ENCODE results near the gene DNAJC16.

DNA sequence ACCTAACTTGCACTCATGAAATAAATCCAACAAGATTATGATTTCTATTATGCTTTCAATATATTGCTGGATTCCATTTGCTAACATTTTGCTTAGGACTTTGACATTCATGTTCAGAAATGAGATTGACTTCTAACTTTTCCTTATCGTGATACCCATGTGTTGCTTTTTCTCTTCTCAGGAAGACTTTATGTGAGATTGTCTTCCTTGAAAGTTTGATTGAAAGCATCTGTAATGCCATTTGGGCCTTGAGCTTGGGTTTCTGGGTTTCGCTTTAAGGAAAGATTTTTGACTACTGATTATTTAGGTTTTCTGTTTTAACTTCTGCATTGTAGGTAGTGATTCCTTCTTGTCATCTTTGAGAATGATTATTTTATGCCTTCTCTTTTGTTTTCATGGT lies 30.4 kb downstream of the DNAJC16 start:
- TF ChIP-seq, protein P1, sequence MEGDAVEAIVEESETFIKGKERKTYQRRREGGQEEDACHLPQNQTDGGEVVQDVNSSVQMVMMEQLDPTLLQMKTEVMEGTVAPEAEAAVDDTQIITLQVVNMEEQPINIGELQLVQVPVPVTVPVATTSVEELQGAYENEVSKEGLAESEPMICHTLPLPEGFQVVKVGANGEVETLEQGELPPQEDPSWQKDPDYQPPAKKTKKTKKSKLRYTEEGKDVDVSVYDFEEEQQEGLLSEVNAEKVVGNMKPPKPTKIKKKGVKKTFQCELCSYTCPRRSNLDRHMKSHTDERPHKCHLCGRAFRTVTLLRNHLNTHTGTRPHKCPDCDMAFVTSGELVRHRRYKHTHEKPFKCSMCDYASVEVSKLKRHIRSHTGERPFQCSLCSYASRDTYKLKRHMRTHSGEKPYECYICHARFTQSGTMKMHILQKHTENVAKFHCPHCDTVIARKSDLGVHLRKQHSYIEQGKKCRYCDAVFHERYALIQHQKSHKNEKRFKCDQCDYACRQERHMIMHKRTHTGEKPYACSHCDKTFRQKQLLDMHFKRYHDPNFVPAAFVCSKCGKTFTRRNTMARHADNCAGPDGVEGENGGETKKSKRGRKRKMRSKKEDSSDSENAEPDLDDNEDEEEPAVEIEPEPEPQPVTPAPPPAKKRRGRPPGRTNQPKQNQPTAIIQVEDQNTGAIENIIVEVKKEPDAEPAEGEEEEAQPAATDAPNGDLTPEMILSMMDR (tag by site-specific recombination; IDR thresholded peaks at IDR 0.05): no peak
- no peak for TF ChIP-seq OVOL3 (tag by site-specific recombination; IDR thresholded peaks at IDR 0.05)
- no peak for TF ChIP-seq MYNN (tag by site-specific recombination; IDR thresholded peaks at IDR 0.05; ENCODE audit: borderline replicate concordance)
- no peak for TF ChIP-seq IKZF3 (tag by site-specific recombination; IDR thresholded peaks at IDR 0.05)
- TF ChIP-seq ZNF561 (tag by site-specific recombination; IDR thresholded peaks at IDR 0.05; ENCODE audit: borderline replicate concordance): no peak
- no peak for TF ChIP-seq ZNF768 (tag by site-specific recombination; IDR thresholded peaks at IDR 0.05)
- no peak for TF ChIP-seq SETDB1 (IDR thresholded peaks at IDR 0.05; ENCODE audit: insufficient read length, low read length)
- no peak for TF ChIP-seq ZNF776 (tag by site-specific recombination; IDR thresholded peaks at IDR 0.05; ENCODE audit: borderline replicate concordance)
- TF ChIP-seq, protein P2, sequence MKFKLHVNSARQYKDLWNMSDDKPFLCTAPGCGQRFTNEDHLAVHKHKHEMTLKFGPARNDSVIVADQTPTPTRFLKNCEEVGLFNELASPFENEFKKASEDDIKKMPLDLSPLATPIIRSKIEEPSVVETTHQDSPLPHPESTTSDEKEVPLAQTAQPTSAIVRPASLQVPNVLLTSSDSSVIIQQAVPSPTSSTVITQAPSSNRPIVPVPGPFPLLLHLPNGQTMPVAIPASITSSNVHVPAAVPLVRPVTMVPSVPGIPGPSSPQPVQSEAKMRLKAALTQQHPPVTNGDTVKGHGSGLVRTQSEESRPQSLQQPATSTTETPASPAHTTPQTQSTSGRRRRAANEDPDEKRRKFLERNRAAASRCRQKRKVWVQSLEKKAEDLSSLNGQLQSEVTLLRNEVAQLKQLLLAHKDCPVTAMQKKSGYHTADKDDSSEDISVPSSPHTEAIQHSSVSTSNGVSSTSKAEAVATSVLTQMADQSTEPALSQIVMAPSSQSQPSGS (tag by site-specific recombination; IDR thresholded peaks at IDR 0.05; ENCODE audit: low read depth): no peak
- no peak for TF ChIP-seq ZNF132 (tag by site-specific recombination; IDR thresholded peaks at IDR 0.05; ENCODE audit: borderline replicate concordance)
- TF ChIP-seq ZNF239 (tag by site-specific recombination; IDR thresholded peaks at IDR 0.05): no peak
- no peak for TF ChIP-seq ZNF747 (tag by site-specific recombination; IDR thresholded peaks at IDR 0.05)
